Ascending aorta (tissue), 2 donors: ENCODE data around the gene EVX2. TPM values are rescaled to one million over a fixed set of nuclear protein-coding genes. Genes with fewer than 3 reads are reported as not detected.
A peak's percentile ranks its signal among the peaks of the same experiment; 100 is the strongest.

Experiments used
- DNase-seq, 2 donors: peaks; one replicate each; pipeline ENCODE4 v3.0.0-alpha.2; 2019; ENCODE audit warnings: low spot score in 2 of 2
- H3K27ac ChIP-seq, 2 donors: fragments of 200-600 bp; sonication (generic); one replicate each; pipeline ENCODE4 v1.5.1; 2016 to 2017; ENCODE audit warnings: mild to moderate bottlenecking in 1 of 2
- H3K27me3 ChIP-seq: fragments of 200-600 bp; sonication (generic); one replicate; pipeline ENCODE4 v1.5.1; 2017
- H3K36me3 ChIP-seq, 2 donors: fragments of 200-600 bp; sonication (generic); one replicate each; pipeline ENCODE4 v1.5.1; 2016
- H3K4me1 ChIP-seq, 2 donors: fragments of 200-600 bp; sonication (generic); one replicate each; pipeline ENCODE4 v1.5.1; 2016 to 2017; ENCODE audit warnings: mild to moderate bottlenecking in 1 of 2
- H3K4me3 ChIP-seq, 2 donors: fragments of 200-600 bp; sonication (generic); one replicate each; pipeline ENCODE4 v1.5.1; 2016 to 2017; ENCODE audit warnings: mild to moderate bottlenecking in 1 of 2
- H3K9me3 ChIP-seq, 2 donors: fragments of 200-600 bp; sonication (generic); one replicate each; pipeline ENCODE4 v1.5.1; 2016
- CTCF ChIP-seq, 3 experiments: fragments of 200-600 bp in 2 of 3; fragments of 450-650 bp in 1 of 3; sonication (generic) in 2 of 3; IDR thresholded peaks; one replicate each; pipeline ENCODE4 v1.5.1; 2016 to 2019; ENCODE audit warnings: antibody characterized with exemption in 3 of 3, mild to moderate bottlenecking in 1 of 3, moderate library complexity in 1 of 3
- intact Hi-C: fragments of 100-400 bp; cut with DNase I; formaldehyde crosslinking; loops from one replicate; pipeline ENCODE4 v1.15.1; 2023
- total RNA-seq: library from RNA; depleted of rRNA; stranded (reverse); fragments of >200 nt; gene quantifications from one replicate; pipeline ENCODE4 v1.1.0, GENCODE V29; 2016

Gene EVX2
- total RNA-seq, 1 donor from 2014 or later, result not detected

GRCh38 chr2:176104316-176105077 is 20.7 kb upstream of the EVX2 start:
- Histone ChIP-seq H3K9me3 (no peaks in the 10 kb centered on the region), H3K36me3 (no peaks in the 10 kb centered on the region), H3K4me3 (peak overlapping the region in 1 of 2 donors; percentile 3), H3K27ac (no peak overlapping the region), H3K4me1 (peaks cover 0 to 20% of the 10 kb centered on the region in 2 donors), H3K27me3 (peaks cover 58% of the 10 kb centered on the region)
- intact Hi-C loops, result loop anchor here (10.0 kb wide), 1 partner anchor 920 kb away; the partner anchor contains the start of gene ATP5MC3
- TF ChIP-seq CTCF (IDR thresholded peaks at IDR 0.05), result no peak
- peak in 1 of 2 donors; percentile 46 for DNase-seq

DNA sequence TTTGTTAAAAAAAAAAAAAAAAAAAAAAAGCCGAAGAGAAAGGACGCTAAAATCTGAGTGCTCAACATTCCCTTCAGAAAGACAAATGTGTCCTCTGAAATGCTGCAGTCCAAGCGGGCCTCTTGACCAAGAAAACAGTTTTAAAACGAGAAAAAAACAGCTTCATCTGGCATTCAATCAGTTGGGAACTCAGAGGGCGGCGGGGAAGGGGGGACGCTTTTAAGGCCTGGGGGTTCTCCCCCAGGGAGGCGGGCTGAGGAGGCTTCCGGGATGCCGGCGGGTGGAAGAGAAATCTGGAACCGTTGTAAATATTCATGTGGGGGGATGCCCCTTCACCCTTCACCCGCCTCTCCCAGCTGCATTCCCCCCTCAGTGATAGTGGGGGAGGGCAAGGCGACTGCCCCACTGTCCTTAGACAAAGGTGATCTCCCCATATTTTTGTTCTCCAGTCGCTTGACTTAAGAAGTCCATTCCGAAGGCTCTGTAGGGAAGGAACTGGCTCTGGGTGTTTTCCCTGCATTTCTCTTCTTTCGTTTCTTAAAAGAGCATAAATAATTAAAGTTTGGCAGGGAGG is 20.1 kb upstream of the EVX2 start:
- H3K27ac ChIP-seq, result no peak overlapping the region
- TF ChIP-seq CTCF (IDR thresholded peaks at IDR 0.05), result no peak
- H3K27me3 ChIP-seq, result peaks cover 58% of the 10 kb centered on the region
- peaks cover 0 to 17% of the 10 kb centered on the region in 2 donors for H3K4me1 ChIP-seq
- intact Hi-C loops, result loop anchor here (10.0 kb wide), 1 partner anchor 919 kb away; the partner anchor contains the start of gene ATP5MC3
- no peaks in the 10 kb centered on the region for H3K36me3 ChIP-seq
- H3K9me3 ChIP-seq, result no peaks in the 10 kb centered on the region
- DNase-seq, result peak in 1 of 2 donors; percentile 31
- H3K4me3 ChIP-seq, result no peak overlapping the region

GRCh38 chr2:176103194-176103593 is 19.4 kb upstream of the EVX2 start:
- TF ChIP-seq CTCF (IDR thresholded peaks at IDR 0.05), result no peak
- H3K9me3 ChIP-seq, result no peaks in the 10 kb centered on the region
- H3K4me3 ChIP-seq, result no peak overlapping the region
- peaks cover 60% of the 10 kb centered on the region for H3K27me3 ChIP-seq
- intact Hi-C loops, result loop anchor here (10.0 kb wide), 1 partner anchor 918 kb away; the partner anchor contains the start of gene ATP5MC3
- H3K36me3 ChIP-seq, result no peaks in the 10 kb centered on the region
- DNase-seq, result no peak
- H3K4me1 ChIP-seq, result peaks cover 0 to 16% of the 10 kb centered on the region in 2 donors
- H3K27ac ChIP-seq, result no peak overlapping the region

GRCh38 chr2:176102309-176102866 is 18.6 kb upstream of the EVX2 start:
- TF ChIP-seq CTCF (IDR thresholded peaks at IDR 0.05), result no peak
- Histone ChIP-seq H3K36me3 (no peaks in the 10 kb centered on the region), H3K4me1 (peaks cover 5 to 22% of the 10 kb centered on the region in 2 donors), H3K27ac (no peak overlapping the region), H3K9me3 (no peaks in the 10 kb centered on the region), H3K4me3 (no peak overlapping the region), H3K27me3 (peaks cover 61% of the 10 kb centered on the region)
- intact Hi-C loops, result loop anchor here (10.0 kb wide), 1 partner anchor 918 kb away; the partner anchor contains the start of gene ATP5MC3
- DNase-seq, result no peak

DNA sequence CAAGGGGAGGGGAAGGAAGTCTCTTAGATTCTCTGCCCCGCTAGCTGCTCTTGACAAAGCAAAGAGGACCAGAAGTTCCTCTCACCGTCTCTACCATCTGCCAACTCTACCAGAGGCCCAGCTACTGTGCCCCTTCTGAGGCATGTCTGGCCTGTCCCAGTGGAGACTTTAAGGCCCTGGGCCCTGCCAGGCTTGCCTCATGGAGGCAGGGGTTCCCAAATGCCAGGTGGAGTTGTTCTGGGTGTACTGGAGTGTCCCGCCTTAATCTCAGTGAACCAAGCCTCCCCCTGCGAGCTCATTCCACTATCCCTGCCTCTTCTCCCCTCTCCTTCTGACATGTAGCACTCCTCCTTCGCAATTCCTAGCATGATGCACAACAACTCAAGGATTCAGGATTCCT is 18.1 kb upstream of the EVX2 start:
- peak in 1 of 2 donors; percentile 27 for DNase-seq
- Histone ChIP-seq H3K27ac (no peak overlapping the region), H3K9me3 (no peaks in the 10 kb centered on the region), H3K4me3 (no peak overlapping the region), H3K4me1 (peaks cover 10 to 24% of the 10 kb centered on the region in 2 donors), H3K36me3 (no peaks in the 10 kb centered on the region), H3K27me3 (peaks cover 62% of the 10 kb centered on the region)
- no peak for TF ChIP-seq CTCF (IDR thresholded peaks at IDR 0.05)
- intact Hi-C loops, result loop anchor here (10.0 kb wide), 1 partner anchor 917 kb away; the partner anchor contains the start of gene ATP5MC3
